H1 (cell line): ENCODE measurements around the gene HMGN1. TPM values are rescaled to one million over a fixed set of nuclear protein-coding genes. Genes with fewer than 3 reads are reported as not detected.
A peak's percentile ranks its signal among the peaks of the same experiment; 100 is the strongest.

Experiments
- CTCF ChIA-PET: fragments of 300-600 bp; sonication (Branson Sonifier 250); formaldehyde crosslinking; loops from one replicate; lab custom pipeline; 2021; ENCODE audit not compliant: partially characterized antibody; lab: Charles Lee
- POLR2A ChIA-PET: fragments of 300-600 bp; sonication (Branson Sonifier 250); formaldehyde crosslinking; loops from one replicate; lab custom pipeline; 2021; ENCODE audit warnings: inconsistent platforms; ENCODE audit not compliant: partially characterized antibody; lab: Charles Lee
- DNase-seq, 2 experiments: peaks; one replicate each; pipeline versions ENCODE4 v3.0.0 to v3.0.0-alpha.2; 2010 to 2022; ENCODE audit warnings: low spot score in 2 of 2, low read depth in 1 of 2, mixed read lengths in 1 of 2
- FAIRE-seq: peaks from 2 replicates; lab custom pipeline; 2011; peaks lifted over from hg19 to GRCh38; lab: Jason Lieb, UNC
- H2AFZ ChIP-seq: 2 replicates; pipeline ENCODE4 v1.8.1; 2012; ENCODE audit warnings: low read length, inconsistent platforms
- H2AK5ac ChIP-seq: 2 replicates; pipeline ENCODE4 v1.6.1; 2013; ENCODE audit warnings: low read depth, low read length
- H2BK120ac ChIP-seq: replicated peaks from 2 replicates; pipeline ENCODE3; 2013; ENCODE audit warnings: low read depth, low read length, inconsistent platforms
- H2BK12ac ChIP-seq: 2 replicates; pipeline ENCODE4 v1.6.1; 2013; ENCODE audit warnings: low read depth, low read length
- H2BK15ac ChIP-seq: 2 replicates; pipeline ENCODE4 v1.6.1; 2013; ENCODE audit warnings: low read length
- H2BK20ac ChIP-seq: 2 replicates; pipeline ENCODE4 v1.6.1; 2013; ENCODE audit warnings: low read length
- H2BK5ac ChIP-seq: 2 replicates; pipeline ENCODE4 v1.6.1; 2013; ENCODE audit warnings: low read depth, low read length
- H3K14ac ChIP-seq: 2 replicates; pipeline ENCODE4 v1.6.1; 2013; ENCODE audit warnings: inconsistent platforms; ENCODE audit not compliant: insufficient read length
- H3K18ac ChIP-seq: 2 replicates; pipeline ENCODE4 v1.6.1; 2013; ENCODE audit warnings: low read length; ENCODE audit errors: extremely low read depth
- H3K23ac ChIP-seq: 2 replicates; pipeline ENCODE4 v1.6.1; 2013; ENCODE audit warnings: inconsistent platforms; ENCODE audit not compliant: insufficient read length
- H3K23me2 ChIP-seq: 2 replicates; pipeline ENCODE4 v1.6.1; 2013; ENCODE audit warnings: low read depth, low read length
- H3K27ac ChIP-seq: 2 replicates; pipeline ENCODE4 v1.6.1; 2011; ENCODE audit warnings: low read depth, low read length, inconsistent platforms
- H3K27me3 ChIP-seq, 4 experiments: replicated peaks in 1 of 4; 1 replicate in 1 of 4; 2 replicates in 3 of 4; pipeline versions ENCODE4 v1.6.1 to v1.8.1; 2011 to 2013; ENCODE audit warnings: low read length in 3 of 4, mild to moderate bottlenecking in 3 of 4, inconsistent platforms in 2 of 4, mixed read lengths in 2 of 4, moderate library complexity in 1 of 4; ENCODE audit not compliant: control insufficient read depth in 3 of 4, insufficient read depth in 3 of 4; ENCODE audit errors: extremely low read depth in 1 of 4
- H3K36me3 ChIP-seq, 4 experiments: 2 replicates each; pipeline versions ENCODE4 v1.6.1 to v1.8.1; 2011 to 2013; ENCODE audit warnings: mild to moderate bottlenecking in 4 of 4, low read length in 3 of 4, moderate library complexity in 2 of 4, control low read depth in 1 of 4, inconsistent platforms in 1 of 4; ENCODE audit not compliant: insufficient read depth in 4 of 4, control insufficient read depth in 2 of 4
- H3K4ac ChIP-seq: replicated peaks from 2 replicates; pipeline ENCODE3; 2013; ENCODE audit warnings: low read length, low read depth, mixed read lengths, inconsistent platforms; ENCODE audit not compliant: insufficient read length
- H3K4me1 ChIP-seq, 4 experiments: replicated peaks in 1 of 4; 1 replicate in 1 of 4; 2 replicates in 3 of 4; pipeline versions ENCODE4 v1.6.1 to v1.8.1; 2011 to 2013; ENCODE audit warnings: low read length in 3 of 4, inconsistent platforms in 2 of 4, mixed read lengths in 1 of 4; ENCODE audit not compliant: insufficient read depth in 4 of 4, control insufficient read depth in 3 of 4
- H3K4me2 ChIP-seq, 2 experiments: 2 replicates each; pipeline versions ENCODE4 v1.6.1 to v1.8.1; 2011 to 2013; ENCODE audit warnings: low read depth in 2 of 2, low read length in 2 of 2, control low read depth in 1 of 2, inconsistent platforms in 1 of 2, mild to moderate bottlenecking in 1 of 2; ENCODE audit not compliant: insufficient read depth in 1 of 2
- H3K4me3 ChIP-seq, 4 experiments: fragments of 200-600, 300-600 bp in 1 of 4; sonication (generic), shearing (Covaris generic), sonication (Bioruptor Twin) in 1 of 4; 2 replicates each; pipeline versions ENCODE4 v1.5.1 to v1.8.1; 2011 to 2016; ENCODE audit warnings: low read length in 4 of 4, low read depth in 3 of 4, control low read depth in 2 of 4, inconsistent platforms in 2 of 4, mild to moderate bottlenecking in 2 of 4, mixed read lengths in 1 of 4, moderate library complexity in 1 of 4; ENCODE audit not compliant: insufficient read depth in 2 of 4; ENCODE audit errors: extremely low read depth in 1 of 4
- H3K56ac ChIP-seq: replicated peaks from 2 replicates; pipeline ENCODE3; 2013; ENCODE audit warnings: low read depth, mild to moderate bottlenecking, mixed read lengths, low read length, inconsistent platforms; ENCODE audit not compliant: insufficient read length
- H3K79me1 ChIP-seq: 2 replicates; pipeline ENCODE4 v1.6.1; 2013; ENCODE audit warnings: low read depth, low read length, control low read depth
- H3K79me2 ChIP-seq, 2 experiments: 2 replicates each; pipeline versions ENCODE4 v1.6.1 to v1.8.1; 2012 to 2013; ENCODE audit warnings: low read length in 2 of 2, mild to moderate bottlenecking in 2 of 2, inconsistent platforms in 1 of 2; ENCODE audit not compliant: insufficient read depth in 2 of 2, control insufficient read depth in 1 of 2
- H3K9ac ChIP-seq, 4 experiments: replicated peaks in 1 of 4; 1 replicate in 1 of 4; 2 replicates in 3 of 4; pipeline versions ENCODE4 v1.6.1 to v1.8.1; 2011 to 2013; ENCODE audit warnings: low read depth in 3 of 4, low read length in 3 of 4, control low read depth in 2 of 4, mild to moderate bottlenecking in 2 of 4, moderate library complexity in 2 of 4, inconsistent platforms in 1 of 4; ENCODE audit errors: extremely low read depth in 1 of 4
- H3K9me3 ChIP-seq, 2 experiments: 2 replicates each; pipeline versions ENCODE4 v1.6.1 to v1.8.1; 2012 to 2013; ENCODE audit warnings: mild to moderate bottlenecking in 2 of 2, moderate library complexity in 2 of 2, control low read depth in 1 of 2, inconsistent platforms in 1 of 2, low read depth in 1 of 2, low read length in 1 of 2, mixed read lengths in 1 of 2; ENCODE audit not compliant: insufficient read depth in 2 of 2
- H4K20me1 ChIP-seq, 2 experiments: replicated peaks in 1 of 2; 2 replicates each; pipeline versions ENCODE3 to v1.8.1; 2011 to 2013; ENCODE audit warnings: inconsistent platforms in 2 of 2, low read length in 2 of 2, mild to moderate bottlenecking in 1 of 2; ENCODE audit not compliant: insufficient read depth in 2 of 2, control insufficient read depth in 1 of 2
- H4K5ac ChIP-seq: 2 replicates; pipeline ENCODE4 v1.6.1; 2013; ENCODE audit warnings: low read length, low read depth, mixed read lengths, inconsistent platforms; ENCODE audit not compliant: insufficient read length
- H4K8ac ChIP-seq: 2 replicates; pipeline ENCODE4 v1.8.0; 2013; ENCODE audit warnings: mild to moderate bottlenecking, moderate library complexity, low read length, inconsistent platforms; ENCODE audit not compliant: insufficient read depth; ENCODE audit errors: extremely low read depth
- H4K91ac ChIP-seq: replicated peaks from 2 replicates; pipeline ENCODE3; 2013; ENCODE audit warnings: low read length, mixed read lengths, inconsistent platforms; ENCODE audit not compliant: insufficient read length
- BCL11A ChIP-seq, 2 experiments: IDR thresholded peaks; one replicate each; pipeline ENCODE4 v1.6.1; 2011; ENCODE audit warnings: low read depth in 2 of 2, low read length in 2 of 2, mild to moderate bottlenecking in 2 of 2
- BRCA1 ChIP-seq: IDR thresholded peaks from 2 replicates; pipeline ENCODE4 v1.6.1; 2012; ENCODE audit warnings: low read depth, low read length, improper control_type of control experiment
- EP300 ChIP-seq, 2 experiments: IDR thresholded peaks; 1 replicate in 1 of 2; 2 replicates in 1 of 2; pipeline ENCODE4 v1.6.1; 2011 to 2012; ENCODE audit warnings: low read depth in 2 of 2, low read length in 2 of 2, mild to moderate bottlenecking in 2 of 2, borderline replicate concordance in 1 of 2, inconsistent platforms in 1 of 2, moderate library complexity in 1 of 2
- EZH2 ChIP-seq: fragments of 200-600 bp; sonication (generic); IDR thresholded peaks from 2 replicates; pipeline ENCODE4 v1.7.1; 2012; ENCODE audit warnings: low read depth, mild to moderate bottlenecking, moderate library complexity, low read length, inconsistent platforms; ENCODE audit not compliant: severe bottlenecking
- HDAC6 ChIP-seq: IDR thresholded peaks from one replicate; pipeline ENCODE4 v1.7.1; 2012; ENCODE audit warnings: low read depth, mild to moderate bottlenecking, inconsistent platforms, low read length, moderate library complexity
- JUN ChIP-seq: IDR thresholded peaks from 2 replicates; pipeline ENCODE4 v1.6.1; 2011; ENCODE audit warnings: low read depth, mild to moderate bottlenecking, improper control_type of control experiment, low read length
- JUND ChIP-seq: IDR thresholded peaks from 2 replicates; pipeline ENCODE4 v1.6.1; 2011; ENCODE audit warnings: mild to moderate bottlenecking, improper control_type of control experiment, low read length
- RXRA ChIP-seq: IDR thresholded peaks from 2 replicates; pipeline ENCODE4 v1.6.1; 2011; ENCODE audit warnings: low read depth, mild to moderate bottlenecking, low read length, moderate library complexity; ENCODE audit not compliant: insufficient read depth
- SP1 ChIP-seq: IDR thresholded peaks from 2 replicates; pipeline ENCODE4 v1.6.1; 2011; ENCODE audit warnings: low read depth, low read length
- WGBS, 2 experiments: shearing (Covaris generic) in 1 of 2; methylation state at CpG; one replicate each; pipeline versions ENCODE4 v1.1.6 to v1.1.7; 2013 to 2015; ENCODE audit warnings: low lambda C conversion rate in 2 of 2, mixed read lengths in 2 of 2, inconsistent platforms in 1 of 2, low coverage in 1 of 2, missing lambda C conversion rate in 1 of 2; ENCODE audit not compliant: insufficient replicate concordance in 2 of 2, insufficient coverage in 1 of 2, insufficient read length in 1 of 2; ENCODE audit errors: extremely low coverage in 1 of 2, missing lambda C conversion rate in 1 of 2; 5-methylcytosine and 5-hydroxymethylcytosine counted together
- polyA plus RNA-seq, 7 experiments: library from polyadenylated mRNA; depleted of rRNA in 3 of 7; stranded (reverse) in 5 of 7; unstranded in 2 of 7; fragments of >200 nt in 5 of 7; fragments of 200-250 nt in 2 of 7; gene quantifications; 1 replicate in 5 of 7; 2 replicates in 1 of 7; 4 replicates in 1 of 7; pipeline versions ENCODE4 v1.2.1 to v1.2.3, GENCODE V29; 2011 to 2013; ENCODE audit warnings: missing spikeins in 2 of 7, mixed read lengths in 2 of 7
- total RNA-seq: library from RNA; stranded (reverse); fragmentation: NEBNext Ultra II Directional; extraction: Animal tissue kit (Norgen Biotek cat#: 25700); gene quantifications from 2 replicates; pipeline ENCODE4 v1.2.1, GENCODE V29; 2021

HMGN1 gene
- total and polyA plus RNA-seq, 2 of the 8 experiments (the other 6 are each of a cell fraction or from before 2014, with no cell fraction given) = 279 to 505 TPM

- H2BK120ac ChIP-seq = no peak overlapping the region
- peak overlapping the region; percentile 26; the same call in 1 of the 2 replicates for H2AK5ac ChIP-seq
- no peaks in the 10 kb centered on the region; the same call in 1 of the 2 replicates for H3K79me1 ChIP-seq
- no peak overlapping the region for H3K27ac ChIP-seq
- peak overlapping the region; percentile 57 to 81 (median 68); a peak in 6 of 8 replicates for H3K4me3 ChIP-seq
- H3K27me3 ChIP-seq = no peaks in the 10 kb centered on the region
- H3K18ac ChIP-seq = 0 out of 2 replicates have a peak overlapping the region, but pooled peaks have one; percentile 68
- H2BK5ac ChIP-seq = peak overlapping the region; percentile 79
- no peak overlapping the region for H2BK12ac ChIP-seq
- H4K8ac ChIP-seq = 0 out of 2 replicates have a peak overlapping the region, but pooled peaks have one; percentile 87
- TF ChIP-seq JUND = no peak
- no peak for TF ChIP-seq SP1
- TF ChIP-seq BRCA1 = no peak
- no peak for TF ChIP-seq BCL11A (IDR thresholded peaks at IDR 0.05; ENCODE audit: low read depth in 2 of 2, low read length in 2 of 2)
- TF ChIP-seq EP300 (IDR thresholded peaks at IDR 0.05; ENCODE audit: borderline replicate concordance in 1 of 2, low read depth in 2 of 2, low read length in 2 of 2) = no peak
- no peak for TF ChIP-seq EZH2
- no peak for TF ChIP-seq JUN
- no peak for TF ChIP-seq HDAC6
- TF ChIP-seq RXRA = no peak
- TF ChIP-seq, all 59 proteins: peak for 0
- Histone ChIP-seq H2AFZ (no peak overlapping the region), H4K91ac (no peak overlapping the region), H3K4me2 (peak overlapping the region; percentile 67 to 68), H3K4ac (no peak overlapping the region), H3K23me2 (peaks cover 3% of the 10 kb centered on the region), H2BK20ac (no peak overlapping the region), H3K9ac (no peak overlapping the region; a peak in 1 of 7 replicates), H3K9me3 (no peaks in the 10 kb centered on the region), H4K5ac (no peak overlapping the region), H3K56ac (no peak overlapping the region), H3K14ac (no peak overlapping the region), H2BK15ac (no peak overlapping the region), H3K23ac (no peak overlapping the region), H3K36me3 (peaks cover 8 to 26% (median 11%) of the 10 kb centered on the region in 4 experiments), H3K4me1 (peaks cover 3 to 15% (median 9%) of the 10 kb centered on the region in 4 experiments; a peak in 6 of 7 replicates), H3K79me2 (peaks cover 10 to 29% of the 10 kb centered on the region in 2 experiments), H4K20me1 (peaks cover 8 to 11% of the 10 kb centered on the region in 2 experiments)
- no peak for DNase-seq
- WGBS, 2 experiments = 76% methylated on average over 19 of the region's 19 CpGs; no CpG with 5 or more reads in 1 of the 2 experiments
- CTCF ChIA-PET = no interaction called here
- POLR2A ChIA-PET = interaction anchor here (0.6 to 5.2 kb wide), 14 partner anchors 11 to 167 kb away, joined by 3 to 89 read pairs (median 8); partner anchors contain the start of genes BRWD1 and PSMG1
- no peak for FAIRE-seq
These were observed 1.5 kb upstream of the HMGN1 start for GRCh38 chr21:39350094-39351005.
